Measurements from ENCODE around the gene WT1. TPM values are rescaled to one million over a fixed set of nuclear protein-coding genes. Genes with fewer than 3 reads are reported as not detected.

WT1 gene
- total RNA-seq, 2 experiments from 2014 or later, result not detected

DNA sequence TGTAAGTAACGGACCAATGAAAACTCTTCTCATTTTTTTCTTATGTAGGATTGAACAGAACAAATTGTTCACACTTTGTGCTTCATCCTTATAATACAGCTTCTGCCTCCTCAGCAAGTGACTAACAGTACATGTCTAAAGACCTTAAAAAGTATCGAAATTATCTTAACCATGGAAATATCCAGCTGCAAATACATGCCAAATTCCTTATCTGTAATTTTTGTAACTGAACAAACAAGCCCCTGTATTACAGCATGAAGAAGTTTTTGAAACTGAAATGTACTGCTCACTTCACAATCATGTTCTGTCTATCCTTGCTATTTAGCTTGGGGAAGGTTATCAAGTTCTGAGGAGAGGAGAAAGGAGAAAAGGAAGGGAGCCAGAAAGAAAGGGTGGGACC is 20.4 kb downstream of the WT1 start:
- no peak for DNase-seq
- H3K9me3 Mint-ChIP-seq, result no peaks in the 10 kb centered on the region
- H3K27ac Mint-ChIP-seq, result no peak overlapping the region
- no peaks in the 10 kb centered on the region for H3K36me3 Mint-ChIP-seq (ENCODE audit: low read depth)
- CTCF ChIA-PET, result interaction anchor here (0.6 kb wide), 2 partner anchors 14 to 33 kb away, joined by 3 to 4 read pairs; no protein-coding TSS in a partner anchor
- intact Hi-C loops (cut with micrococcal nuclease), result no loop called here
- H3K27me3 Mint-ChIP-seq (ENCODE audit: low read depth), result peaks cover 2% of the 10 kb centered on the region
- H3K4me3 Mint-ChIP-seq, result no peak overlapping the region
- no peaks in the 10 kb centered on the region for H3K4me1 Mint-ChIP-seq (ENCODE audit: low read depth)

DNA sequence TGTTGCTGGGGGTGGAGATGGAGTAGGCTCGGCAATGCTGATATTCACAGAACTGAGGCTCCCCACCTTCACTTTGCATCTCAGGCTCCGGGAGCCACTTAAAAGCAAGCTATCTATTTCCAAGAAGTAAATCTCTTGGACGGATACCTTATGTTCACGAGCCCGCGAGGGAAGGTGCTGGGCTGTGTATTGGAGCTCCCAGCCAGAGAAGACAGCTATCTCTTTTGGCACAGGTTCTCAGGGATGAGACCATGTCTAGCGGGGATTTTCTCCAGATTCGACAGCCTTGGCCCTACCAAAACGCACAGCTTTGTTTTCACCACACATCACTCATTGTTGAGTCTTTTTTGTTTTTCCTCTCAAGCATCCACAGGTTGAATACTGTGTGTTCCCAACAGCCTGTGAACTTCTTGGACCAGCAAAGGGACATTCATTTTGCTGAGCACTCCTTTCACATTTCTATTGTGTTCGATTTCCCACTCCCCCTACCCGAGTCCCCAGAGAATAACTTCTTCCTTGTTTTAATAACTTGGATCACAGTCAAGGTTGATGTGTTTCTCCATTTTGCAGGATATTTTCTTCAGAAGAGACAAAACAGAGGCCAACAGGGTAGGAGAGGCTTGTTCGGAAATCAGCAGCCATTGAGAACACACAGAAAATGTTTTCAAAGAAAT is 23.3 kb downstream of the WT1 start:
- Mint-ChIP-seq H3K27me3 (ENCODE audit: low read depth) (peaks cover 8% of the 10 kb centered on the region), H3K27ac (no peak overlapping the region), H3K4me3 (no peak overlapping the region), H3K36me3 (ENCODE audit: low read depth) (no peaks in the 10 kb centered on the region), H3K9me3 (no peaks in the 10 kb centered on the region), H3K4me1 (ENCODE audit: low read depth) (no peaks in the 10 kb centered on the region)
- intact Hi-C loops (cut with micrococcal nuclease), result no loop called here
- CTCF ChIA-PET, result no interaction called here
- no peak for DNase-seq

DNA sequence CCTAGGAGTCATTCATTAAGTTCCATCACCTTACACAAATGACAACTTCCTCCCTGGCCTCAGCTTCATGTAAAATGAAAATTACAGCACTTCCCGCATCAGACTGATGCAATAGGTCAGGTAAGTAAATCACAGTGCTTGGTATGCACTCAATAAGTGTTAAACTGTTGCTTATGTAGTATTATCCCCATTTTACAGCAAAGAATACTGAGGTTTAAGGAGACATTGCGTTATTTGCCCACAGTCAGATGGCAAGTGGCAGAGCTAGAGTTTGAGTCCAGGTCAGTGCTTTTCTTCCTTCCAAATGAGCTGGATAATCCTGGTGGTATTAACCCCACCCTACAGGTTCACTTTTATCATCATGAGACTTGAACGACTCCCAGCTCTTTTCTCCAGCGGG is 29.7 kb downstream of the WT1 start:
- no peak overlapping the region for H3K27ac Mint-ChIP-seq
- peaks cover 15% of the 10 kb centered on the region for H3K27me3 Mint-ChIP-seq (ENCODE audit: low read depth)
- no peaks in the 10 kb centered on the region for H3K4me1 Mint-ChIP-seq (ENCODE audit: low read depth)
- CTCF ChIA-PET, result no interaction called here
- no peak overlapping the region for H3K4me3 Mint-ChIP-seq
- H3K9me3 Mint-ChIP-seq, result no peaks in the 10 kb centered on the region
- H3K36me3 Mint-ChIP-seq (ENCODE audit: low read depth), result no peaks in the 10 kb centered on the region
- intact Hi-C loops (cut with micrococcal nuclease), result loop anchor here (2.0 kb wide), 1 partner anchor 387 kb away; no protein-coding TSS in a partner anchor
- DNase-seq, result no peak

DNA sequence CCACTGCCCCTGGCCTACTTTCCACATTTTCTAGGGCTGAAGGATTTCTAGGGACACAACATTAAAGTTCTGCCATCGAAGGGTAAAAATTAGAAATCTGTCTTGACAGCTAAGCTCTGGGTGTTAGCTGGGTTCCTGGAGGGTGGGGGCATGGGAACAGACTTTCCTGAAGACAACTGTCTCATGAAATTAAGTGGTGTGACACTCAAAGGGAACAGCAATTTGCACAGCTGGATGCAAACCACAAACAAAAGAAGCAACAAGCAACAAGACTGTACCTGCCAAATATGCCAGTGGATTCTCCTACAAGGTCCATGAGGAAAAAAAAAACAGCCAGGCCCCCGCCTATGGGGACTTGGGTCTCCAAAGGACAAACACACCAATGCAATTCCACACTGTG is 32.5 kb downstream of the WT1 start:
- H3K27ac Mint-ChIP-seq, result no peak overlapping the region
- DNase-seq, result no peak
- intact Hi-C loops (cut with micrococcal nuclease), result no loop called here
- no peaks in the 10 kb centered on the region for H3K4me1 Mint-ChIP-seq (ENCODE audit: low read depth)
- H3K9me3 Mint-ChIP-seq, result no peaks in the 10 kb centered on the region
- CTCF ChIA-PET, result interaction anchor here (0.7 kb wide), 1 partner anchor 311 kb away, joined by 4 read pairs; no protein-coding TSS in a partner anchor
- H3K27me3 Mint-ChIP-seq (ENCODE audit: low read depth), result peaks cover 13% of the 10 kb centered on the region
- no peak overlapping the region for H3K4me3 Mint-ChIP-seq
- no peaks in the 10 kb centered on the region for H3K36me3 Mint-ChIP-seq (ENCODE audit: low read depth)

DNA sequence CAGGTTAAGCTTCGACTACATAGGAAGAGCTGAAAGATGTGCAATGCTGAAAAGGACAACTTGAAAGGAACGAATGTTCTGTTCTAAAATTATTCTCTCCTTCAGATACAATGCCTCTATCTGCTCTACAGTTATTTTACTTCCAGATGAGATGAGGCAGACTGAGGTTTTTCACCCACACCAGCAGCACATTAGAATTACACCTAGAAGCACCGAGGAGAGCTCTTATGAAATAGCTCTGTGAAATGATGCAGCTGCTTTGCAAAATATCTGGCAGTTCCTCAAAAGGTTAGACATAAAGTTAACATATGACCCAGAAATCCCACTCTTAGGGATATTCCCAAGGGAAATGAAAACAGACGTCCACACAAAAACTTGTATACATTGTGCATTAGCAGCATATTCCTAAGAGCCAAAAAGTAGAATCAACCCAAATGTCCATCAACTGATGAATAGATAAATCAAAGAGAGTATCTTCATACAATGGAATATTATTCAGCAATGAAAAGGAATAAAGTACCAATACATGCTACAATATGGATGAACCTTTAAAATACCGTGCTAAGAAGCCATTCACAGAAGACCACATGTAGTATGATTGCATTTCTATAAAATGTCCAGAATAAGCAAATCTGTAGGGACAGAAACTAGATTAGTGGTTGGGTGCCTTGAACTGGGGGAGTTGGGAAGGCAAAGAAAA is 34.5 kb downstream of the WT1 start:
- H3K9me3 Mint-ChIP-seq, result no peaks in the 10 kb centered on the region
- intact Hi-C loops (cut with micrococcal nuclease), result no loop called here
- no peak overlapping the region for H3K27ac Mint-ChIP-seq
- no peaks in the 10 kb centered on the region for H3K36me3 Mint-ChIP-seq (ENCODE audit: low read depth)
- H3K4me3 Mint-ChIP-seq, result no peak overlapping the region
- H3K4me1 Mint-ChIP-seq (ENCODE audit: low read depth), result no peaks in the 10 kb centered on the region
- no peak for DNase-seq
- H3K27me3 Mint-ChIP-seq (ENCODE audit: low read depth), result peaks cover 11% of the 10 kb centered on the region
- CTCF ChIA-PET, result interaction anchor here (0.6 kb wide), 1 partner anchor 12 kb away, joined by 3 read pairs; no protein-coding TSS in a partner anchor

DNA sequence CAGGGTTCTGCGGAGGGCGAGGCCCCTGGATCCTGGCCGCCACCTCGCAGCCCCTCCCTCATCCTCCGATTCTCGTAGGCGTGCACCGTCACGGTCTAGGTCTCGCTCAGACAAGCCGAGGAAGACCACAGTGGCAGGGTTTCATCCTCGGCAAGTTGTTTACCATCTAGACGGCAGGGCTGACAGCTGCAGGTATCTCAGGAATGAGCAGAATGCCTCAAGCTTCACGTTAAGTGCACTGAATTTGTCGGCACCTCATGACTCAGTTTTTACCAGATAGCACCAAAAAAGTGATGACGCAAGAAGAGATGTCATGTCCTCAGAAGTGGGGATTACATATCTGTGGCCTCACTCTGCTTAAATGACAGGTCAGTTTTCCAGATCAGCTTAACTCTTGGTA is 35.1 kb downstream of the WT1 start:
- no peak for DNase-seq
- no peaks in the 10 kb centered on the region for H3K36me3 Mint-ChIP-seq (ENCODE audit: low read depth)
- no peak overlapping the region for H3K4me3 Mint-ChIP-seq
- H3K27ac Mint-ChIP-seq, result no peak overlapping the region
- intact Hi-C loops (cut with micrococcal nuclease), result no loop called here
- H3K4me1 Mint-ChIP-seq (ENCODE audit: low read depth), result no peaks in the 10 kb centered on the region
- no peaks in the 10 kb centered on the region for H3K9me3 Mint-ChIP-seq
- H3K27me3 Mint-ChIP-seq (ENCODE audit: low read depth), result peaks cover 13% of the 10 kb centered on the region
- CTCF ChIA-PET, result interaction anchor here (0.6 kb wide), 1 partner anchor 11 kb away, joined by 3 read pairs; no protein-coding TSS in a partner anchor

DNA sequence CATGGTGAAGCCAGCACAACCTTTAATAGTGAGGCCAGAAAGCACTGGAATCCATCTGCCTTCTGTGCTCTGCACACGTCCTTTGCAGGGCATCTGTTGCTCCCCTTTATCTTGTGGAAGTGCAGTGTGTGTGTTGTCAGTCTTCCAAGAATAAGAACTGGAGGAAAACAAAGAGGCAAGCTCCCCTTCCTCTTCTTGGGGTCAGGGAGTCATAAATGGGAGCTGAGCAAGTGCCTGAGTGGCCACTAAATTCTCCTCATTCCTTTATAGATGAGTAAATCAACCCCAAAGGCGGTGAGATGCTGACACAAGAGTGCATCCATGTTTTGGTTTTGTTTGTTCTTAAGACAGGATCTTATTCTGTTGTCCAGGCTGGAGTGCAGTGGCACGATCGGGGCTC is 38.3 kb downstream of the WT1 start:
- no peaks in the 10 kb centered on the region for H3K9me3 Mint-ChIP-seq
- intact Hi-C loops (cut with micrococcal nuclease), result no loop called here
- peaks cover 13% of the 10 kb centered on the region for H3K27me3 Mint-ChIP-seq (ENCODE audit: low read depth)
- H3K27ac Mint-ChIP-seq, result no peak overlapping the region
- H3K36me3 Mint-ChIP-seq (ENCODE audit: low read depth), result no peaks in the 10 kb centered on the region
- CTCF ChIA-PET, result no interaction called here
- no peak for DNase-seq
- no peaks in the 10 kb centered on the region for H3K4me1 Mint-ChIP-seq (ENCODE audit: low read depth)
- no peak overlapping the region for H3K4me3 Mint-ChIP-seq

DNA sequence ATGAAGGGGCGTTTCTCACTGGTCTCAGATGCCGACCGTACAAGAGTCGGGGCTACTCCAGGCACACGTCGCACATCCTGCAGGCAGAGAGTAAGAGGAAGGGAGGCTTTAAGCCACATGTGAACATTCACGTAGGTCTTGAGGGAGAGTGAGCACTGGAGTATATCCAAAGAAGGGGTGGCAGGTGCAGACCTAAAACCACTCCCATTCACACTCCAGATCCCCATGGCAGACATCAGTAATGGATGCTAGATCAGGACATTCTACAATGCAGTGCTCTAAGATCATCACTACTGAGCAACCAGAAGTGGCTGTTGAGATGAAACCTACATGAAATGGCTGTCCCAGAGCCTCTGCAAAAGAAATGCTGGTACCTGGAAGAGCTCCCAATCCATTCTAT is 39.0 kb downstream of the WT1 start:
- no peak for DNase-seq
- Mint-ChIP-seq H3K36me3 (ENCODE audit: low read depth) (no peaks in the 10 kb centered on the region), H3K4me3 (no peak overlapping the region), H3K27ac (no peak overlapping the region), H3K9me3 (no peaks in the 10 kb centered on the region), H3K27me3 (ENCODE audit: low read depth) (peaks cover 13% of the 10 kb centered on the region), H3K4me1 (ENCODE audit: low read depth) (no peaks in the 10 kb centered on the region)
- intact Hi-C loops (cut with micrococcal nuclease), result no loop called here
- CTCF ChIA-PET, result no interaction called here

DNA sequence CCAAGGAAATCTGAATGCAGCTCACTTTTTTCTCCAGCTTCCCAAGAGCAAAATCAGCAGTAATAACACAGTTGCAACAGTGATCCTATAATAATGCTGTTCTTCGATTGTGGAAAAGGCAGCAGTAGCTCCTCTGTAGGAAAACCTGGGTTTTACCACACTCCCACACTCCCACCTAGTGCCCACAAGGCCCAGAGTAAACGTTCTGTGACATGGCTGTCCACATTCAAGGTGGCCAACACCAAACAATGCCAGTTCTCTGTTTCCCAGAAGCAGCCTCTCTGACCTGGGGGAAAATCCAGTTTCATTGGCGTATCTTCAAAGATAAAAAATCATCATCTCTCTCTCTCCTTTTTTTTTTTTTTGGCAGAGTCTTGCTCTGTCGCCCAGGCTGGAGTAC is 40.2 kb downstream of the WT1 start:
- no peaks in the 10 kb centered on the region for H3K9me3 Mint-ChIP-seq
- intact Hi-C loops (cut with micrococcal nuclease), result no loop called here
- peaks cover 10% of the 10 kb centered on the region for H3K27me3 Mint-ChIP-seq (ENCODE audit: low read depth)
- no peak overlapping the region for H3K27ac Mint-ChIP-seq
- no peaks in the 10 kb centered on the region for H3K36me3 Mint-ChIP-seq (ENCODE audit: low read depth)
- DNase-seq, result no peak
- H3K4me1 Mint-ChIP-seq (ENCODE audit: low read depth), result no peaks in the 10 kb centered on the region
- CTCF ChIA-PET, result no interaction called here
- no peak overlapping the region for H3K4me3 Mint-ChIP-seq

DNA sequence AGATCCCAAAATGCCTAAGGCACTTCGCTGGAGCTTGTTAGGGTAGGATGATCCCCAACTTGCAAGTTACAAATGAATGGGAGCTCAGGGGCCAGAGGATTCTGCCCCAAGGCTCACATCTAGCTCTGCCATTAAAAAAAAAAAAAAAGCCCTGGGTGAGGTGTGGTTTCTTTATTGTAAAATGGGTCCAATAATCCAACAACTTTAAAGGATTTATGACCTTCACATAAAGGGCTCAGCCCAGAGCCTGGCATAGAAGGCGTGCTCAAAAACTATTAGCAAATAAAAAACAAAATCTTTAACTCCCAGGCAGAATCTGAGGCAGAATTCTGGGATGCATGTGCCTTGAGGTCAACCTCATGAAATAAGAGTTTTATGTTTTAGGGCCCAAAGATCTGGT is 42.5 kb downstream of the WT1 start:
- intact Hi-C loops (cut with micrococcal nuclease), result no loop called here
- DNase-seq, result no peak
- CTCF ChIA-PET, result no interaction called here
- Mint-ChIP-seq H3K27ac (no peak overlapping the region), H3K4me3 (no peak overlapping the region), H3K4me1 (ENCODE audit: low read depth) (no peaks in the 10 kb centered on the region), H3K9me3 (no peaks in the 10 kb centered on the region), H3K27me3 (ENCODE audit: low read depth) (peaks cover 10% of the 10 kb centered on the region), H3K36me3 (ENCODE audit: low read depth) (no peaks in the 10 kb centered on the region)

DNA sequence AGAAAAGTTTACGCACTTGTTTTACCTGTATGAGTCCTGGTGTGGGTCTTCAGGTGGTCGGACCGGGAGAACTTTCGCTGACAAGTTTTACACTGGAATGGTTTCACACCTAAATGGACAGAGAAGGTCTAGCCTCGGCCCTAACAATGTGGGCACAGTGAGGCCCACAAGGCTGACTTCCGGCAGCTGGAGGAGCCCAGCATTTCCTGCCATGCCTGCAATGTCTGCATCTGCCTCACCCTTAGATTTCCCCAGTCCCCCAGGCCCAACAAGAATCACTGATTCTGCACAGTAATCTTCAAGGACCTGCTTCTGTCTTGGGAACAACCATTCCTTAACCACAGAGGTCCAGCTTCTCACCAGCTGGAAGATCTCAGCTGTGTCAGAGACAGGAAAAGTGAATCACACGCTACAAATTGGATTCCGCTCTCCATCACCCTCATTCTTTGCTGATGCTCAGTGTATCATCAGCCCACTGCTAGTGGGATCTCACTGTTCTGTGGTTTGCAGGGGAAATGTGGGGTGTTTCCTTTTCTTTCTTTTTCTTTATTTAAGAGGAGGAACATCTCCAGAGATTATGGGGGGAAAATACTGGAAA is 43.3 kb downstream of the WT1 start:
- no peak overlapping the region for H3K4me3 Mint-ChIP-seq
- H3K27me3 Mint-ChIP-seq (ENCODE audit: low read depth), result peaks cover 10% of the 10 kb centered on the region
- H3K4me1 Mint-ChIP-seq (ENCODE audit: low read depth), result no peaks in the 10 kb centered on the region
- H3K36me3 Mint-ChIP-seq (ENCODE audit: low read depth), result no peaks in the 10 kb centered on the region
- intact Hi-C loops (cut with micrococcal nuclease), result no loop called here
- no peaks in the 10 kb centered on the region for H3K9me3 Mint-ChIP-seq
- no peak for DNase-seq
- no peak overlapping the region for H3K27ac Mint-ChIP-seq
- CTCF ChIA-PET, result interaction anchor here (0.9 kb wide), 1 partner anchor 18 kb away, joined by 3 read pairs; no protein-coding TSS in a partner anchor

DNA sequence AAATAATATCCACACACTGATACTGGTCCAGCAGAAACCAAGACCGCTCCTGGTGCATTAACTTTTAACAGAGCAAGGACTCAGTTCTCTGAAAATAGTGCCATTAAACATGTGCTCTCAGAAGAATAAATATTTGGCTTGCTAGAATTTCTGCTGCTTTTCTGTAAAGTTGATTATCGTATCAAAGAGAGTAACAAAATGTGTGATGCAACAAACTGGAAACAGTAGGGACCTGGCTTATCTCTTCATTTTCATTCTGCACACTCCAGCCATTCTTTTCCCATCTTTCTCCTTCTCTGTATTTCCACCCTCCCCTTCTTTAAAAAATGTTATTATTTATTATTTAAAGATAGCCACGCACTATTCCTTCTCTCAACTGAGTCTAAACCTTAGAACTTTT is 43.9 kb downstream of the WT1 start:
- Mint-ChIP-seq H3K27ac (no peak overlapping the region), H3K27me3 (ENCODE audit: low read depth) (peaks cover 10% of the 10 kb centered on the region), H3K4me3 (no peak overlapping the region), H3K9me3 (no peaks in the 10 kb centered on the region), H3K36me3 (ENCODE audit: low read depth) (no peaks in the 10 kb centered on the region), H3K4me1 (ENCODE audit: low read depth) (no peaks in the 10 kb centered on the region)
- intact Hi-C loops (cut with micrococcal nuclease), result no loop called here
- CTCF ChIA-PET, result interaction anchor here (0.9 kb wide), 1 partner anchor 18 kb away, joined by 3 read pairs; no protein-coding TSS in a partner anchor
- no peak for DNase-seq

Measured in activated naive CD4-positive, alpha-beta T cell treated with anti-CD3 and anti-CD28 coated beads for 36 hours (primary cell).